Mesenchymal stem cell (in vitro differentiated cells and primary cell): ENCODE measurements around the gene MRNIP.

ENCODE experiments used
- DNase-seq: peaks from one replicate; pipeline ENCODE4 v3.0.0-alpha.2; 2013
- H2AFZ ChIP-seq: one replicate; pipeline ENCODE4 v1.6.1; 2013; ENCODE audit warnings: low read depth, mild to moderate bottlenecking, control low read depth, inconsistent platforms, low read length, moderate library complexity
- H2AK5ac ChIP-seq: 2 replicates; pipeline ENCODE4 v1.6.1; 2013; ENCODE audit warnings: low read length, moderate library complexity, mild to moderate bottlenecking, inconsistent platforms; ENCODE audit not compliant: severe bottlenecking
- H2BK120ac ChIP-seq: one replicate; pipeline ENCODE4 v1.6.1; 2013; ENCODE audit warnings: low read depth, mild to moderate bottlenecking, inconsistent platforms, low read length, moderate library complexity
- H2BK12ac ChIP-seq, 2 experiments: one replicate each; pipeline ENCODE4 v1.6.1; 2013; ENCODE audit warnings: inconsistent platforms in 2 of 2, low read length in 2 of 2, mild to moderate bottlenecking in 2 of 2, moderate library complexity in 2 of 2, control low read depth in 1 of 2
- H2BK15ac ChIP-seq: one replicate; pipeline ENCODE4 v1.6.1; 2013; ENCODE audit warnings: mild to moderate bottlenecking, low read depth, inconsistent platforms; ENCODE audit not compliant: poor library complexity, severe bottlenecking
- H2BK5ac ChIP-seq: 2 replicates; pipeline ENCODE4 v1.6.1; 2013; ENCODE audit warnings: low read depth, mild to moderate bottlenecking, low read length, control low read depth, inconsistent platforms; ENCODE audit not compliant: poor library complexity, severe bottlenecking
- H3K14ac ChIP-seq, 2 experiments: one replicate each; pipeline ENCODE4 v1.6.1; 2013; ENCODE audit warnings: inconsistent platforms in 2 of 2, low read length in 2 of 2, control low read depth in 1 of 2, mild to moderate bottlenecking in 1 of 2, moderate library complexity in 1 of 2
- H3K18ac ChIP-seq, 2 experiments: one replicate each; pipeline ENCODE4 v1.6.1; 2013; ENCODE audit warnings: inconsistent platforms in 2 of 2, low read length in 2 of 2, control low read depth in 1 of 2, low read depth in 1 of 2, mild to moderate bottlenecking in 1 of 2
- H3K23ac ChIP-seq, 2 experiments: one replicate each; pipeline ENCODE4 v1.6.1; 2013; ENCODE audit warnings: inconsistent platforms in 2 of 2, low read length in 2 of 2, mild to moderate bottlenecking in 2 of 2, moderate library complexity in 2 of 2, control low read depth in 1 of 2
- H3K27ac ChIP-seq: 2 replicates; pipeline ENCODE4 v1.5.1; 2013; ENCODE audit warnings: mild to moderate bottlenecking, moderate library complexity, low read length, control low read depth, inconsistent platforms; ENCODE audit not compliant: poor library complexity, severe bottlenecking
- H3K27me3 ChIP-seq, 2 experiments: 2 replicates each; pipeline versions ENCODE4 v1.6.1 to v1.7.0; 2013; ENCODE audit warnings: low read length in 2 of 2, mild to moderate bottlenecking in 2 of 2, moderate library complexity in 2 of 2, control low read depth in 1 of 2, inconsistent platforms in 1 of 2; ENCODE audit not compliant: control insufficient read depth in 1 of 2, insufficient read depth in 1 of 2
- H3K36me3 ChIP-seq, 2 experiments: 2 replicates each; pipeline versions ENCODE4 v1.6.1 to v1.7.0; 2013; ENCODE audit warnings: low read length in 2 of 2, control low read depth in 1 of 2, inconsistent platforms in 1 of 2, low read depth in 1 of 2, mild to moderate bottlenecking in 1 of 2; ENCODE audit not compliant: insufficient read depth in 2 of 2, control insufficient read depth in 1 of 2
- H3K4ac ChIP-seq, 2 experiments: one replicate each; pipeline ENCODE4 v1.6.1; 2013; ENCODE audit warnings: inconsistent platforms in 2 of 2, low read length in 2 of 2, mild to moderate bottlenecking in 2 of 2, moderate library complexity in 2 of 2, control low read depth in 1 of 2, low read depth in 1 of 2
- H3K4me1 ChIP-seq: 2 replicates; pipeline ENCODE4 v1.6.1; 2013; ENCODE audit warnings: low read depth, low read length, control low read depth; ENCODE audit not compliant: control insufficient read depth, insufficient read depth
- H3K4me2 ChIP-seq: 2 replicates; pipeline ENCODE4 v1.6.1; 2013; ENCODE audit warnings: low read length, mild to moderate bottlenecking, inconsistent platforms; ENCODE audit not compliant: poor library complexity, severe bottlenecking
- H3K4me3 ChIP-seq, 2 experiments: 2 replicates each; pipeline versions ENCODE4 v1.5.1 to v1.7.0; 2013; ENCODE audit warnings: low read length in 2 of 2, mild to moderate bottlenecking in 2 of 2, control low read depth in 1 of 2, low read depth in 1 of 2; ENCODE audit not compliant: insufficient read depth in 1 of 2
- H3K79me1 ChIP-seq: replicated peaks from 2 replicates; pipeline ENCODE4 v1.6.1; 2013; ENCODE audit warnings: mild to moderate bottlenecking, control low read depth, low read length, inconsistent platforms; ENCODE audit not compliant: poor library complexity, severe bottlenecking
- H3K9ac ChIP-seq: 2 replicates; pipeline ENCODE4 v1.7.0; 2013; ENCODE audit warnings: mild to moderate bottlenecking, low read length, moderate library complexity
- H3K9me3 ChIP-seq: 2 replicates; pipeline ENCODE4 v1.7.0; 2013; ENCODE audit warnings: mild to moderate bottlenecking, low read length; ENCODE audit not compliant: control insufficient read depth
- H4K8ac ChIP-seq: one replicate; pipeline ENCODE4 v1.6.1; 2013; ENCODE audit warnings: inconsistent platforms, mild to moderate bottlenecking, low read length, moderate library complexity
- H4K91ac ChIP-seq: one replicate; pipeline ENCODE4 v1.6.1; 2013; ENCODE audit warnings: mild to moderate bottlenecking, low read length, inconsistent platforms
- WGBS: methylation state at CpG from one replicate; pipeline ENCODE4 v1.1.7; 2013; ENCODE audit warnings: mixed read lengths; 5-methylcytosine and 5-hydroxymethylcytosine counted together

MRNIP gene

GRCh38 chr5:179814090-179814489, 44.5 kb downstream of the MRNIP start:
- no peak overlapping the region for H3K9ac ChIP-seq
- no peak overlapping the region for H4K91ac ChIP-seq
- no peak overlapping the region for H3K18ac ChIP-seq
- no peak overlapping the region for H2BK120ac ChIP-seq
- no peak overlapping the region for H3K4ac ChIP-seq
- H2AK5ac ChIP-seq: no peak overlapping the region
- no peak overlapping the region for H3K14ac ChIP-seq
- no peak overlapping the region for H2BK12ac ChIP-seq
- WGBS: 90% methylated on average over 3 of the region's 3 CpGs
- no peak overlapping the region for H2BK5ac ChIP-seq
- peaks cover 21% of the 10 kb centered on the region for H3K4me1 ChIP-seq
- no peaks in the 10 kb centered on the region for H3K9me3 ChIP-seq
- H3K27me3 ChIP-seq: no peaks in the 10 kb centered on the region
- peaks cover 34% of the 10 kb centered on the region for H3K79me1 ChIP-seq
- H3K27ac ChIP-seq: no peak overlapping the region
- no peak overlapping the region for H2BK15ac ChIP-seq
- peaks cover 31 to 33% of the 10 kb centered on the region in 2 experiments for H3K36me3 ChIP-seq
- no peak overlapping the region for H3K4me2 ChIP-seq
- no peak overlapping the region for H4K8ac ChIP-seq
- DNase-seq: no peak
- H3K4me3 ChIP-seq: no peak overlapping the region
- H3K23ac ChIP-seq: no peak overlapping the region
- no peak overlapping the region for H2AFZ ChIP-seq

- no peak overlapping the region for H3K27ac ChIP-seq
- no peaks in the 10 kb centered on the region for H3K9me3 ChIP-seq
- H4K8ac ChIP-seq: no peak overlapping the region
- H3K14ac ChIP-seq: no peak overlapping the region
- no peak overlapping the region for H3K4ac ChIP-seq
- H2BK120ac ChIP-seq: no peak overlapping the region
- H2BK5ac ChIP-seq: no peak overlapping the region
- no peak overlapping the region for H3K4me2 ChIP-seq
- H3K27me3 ChIP-seq: no peaks in the 10 kb centered on the region
- no peak overlapping the region for H3K18ac ChIP-seq
- peaks cover 31 to 33% of the 10 kb centered on the region in 2 experiments for H3K36me3 ChIP-seq
- H3K9ac ChIP-seq: no peak overlapping the region
- H3K4me3 ChIP-seq: no peak overlapping the region
- no peak overlapping the region for H2AFZ ChIP-seq
- H2BK12ac ChIP-seq: no peak overlapping the region
- DNase-seq: no peak
- H2AK5ac ChIP-seq: no peak overlapping the region
- peaks cover 14% of the 10 kb centered on the region for H3K4me1 ChIP-seq
- H2BK15ac ChIP-seq: no peak overlapping the region
- H4K91ac ChIP-seq: no peak overlapping the region
- peaks cover 30% of the 10 kb centered on the region for H3K79me1 ChIP-seq
- no peak overlapping the region for H3K23ac ChIP-seq
- WGBS: 88% methylated on average over 5 of the region's 5 CpGs
These were observed 45.5 kb downstream of the MRNIP start for GRCh38 chr5:179812997-179813607.

GRCh38 chr5:179812135-179812825, 46.3 kb downstream of the MRNIP start:
- Histone ChIP-seq H3K18ac (no peak overlapping the region), H2AK5ac (no peak overlapping the region), H3K9me3 (no peaks in the 10 kb centered on the region), H2BK15ac (no peak overlapping the region), H4K91ac (no peak overlapping the region), H4K8ac (no peak overlapping the region), H3K27ac (no peak overlapping the region), H3K4me1 (peaks cover 15% of the 10 kb centered on the region), H3K36me3 (peaks cover 31 to 33% of the 10 kb centered on the region in 2 experiments), H3K79me1 (peaks cover 27% of the 10 kb centered on the region), H3K4ac (no peak overlapping the region), H2BK12ac (no peak overlapping the region), H3K14ac (no peak overlapping the region), H3K4me3 (no peak overlapping the region), H2BK120ac (no peak overlapping the region), H3K9ac (no peak overlapping the region), H2AFZ (no peak overlapping the region), H2BK5ac (no peak overlapping the region), H3K4me2 (no peak overlapping the region), H3K27me3 (no peaks in the 10 kb centered on the region), H3K23ac (no peak overlapping the region)
- WGBS: 94% methylated on average over 27 of the region's 27 CpGs
- DNase-seq: no peak

- H2BK15ac ChIP-seq: peak within 1 kb of the TSS; percentile 93
- peak within 1 kb of the TSS; percentile 81 for H4K8ac ChIP-seq
- peak within 1 kb of the TSS in 1 of 2 experiments; percentile 85 for H2BK12ac ChIP-seq
- H2AK5ac ChIP-seq: no peak within 1 kb of the TSS
- H3K4me1 ChIP-seq: peaks cover 45% of the 10 kb centered on the region
- H3K27me3 ChIP-seq: no peaks in the 10 kb centered on the region
- DNase-seq: peak; percentile 70
- peak within 1 kb of the TSS; percentile 89 to 98 for H3K4ac ChIP-seq
- peak within 1 kb of the TSS; percentile 99 to 100 for H3K18ac ChIP-seq
- H2BK120ac ChIP-seq: peak within 1 kb of the TSS; percentile 99
- H2AFZ ChIP-seq: peak within 1 kb of the TSS; percentile 3
- peak within 1 kb of the TSS in 1 of 2 experiments; percentile 99 for H3K23ac ChIP-seq
- peak within 1 kb of the TSS; percentile 84 to 98 for H3K4me3 ChIP-seq
- H3K4me2 ChIP-seq: peak within 1 kb of the TSS; percentile 93
- peaks cover 5 to 36% of the 10 kb centered on the region in 2 experiments for H3K36me3 ChIP-seq
- peaks cover 9% of the 10 kb centered on the region for H3K79me1 ChIP-seq
- under 1% methylated on average over 57 of the region's 108 CpGs for WGBS
- H3K14ac ChIP-seq: peak within 1 kb of the TSS; percentile 92 to 100
- H3K27ac ChIP-seq: peak within 1 kb of the TSS; percentile 94
- H3K9ac ChIP-seq: peak within 1 kb of the TSS; percentile 87
- H4K91ac ChIP-seq: peak within 1 kb of the TSS; percentile 95
- no peaks in the 10 kb centered on the region for H3K9me3 ChIP-seq
- H2BK5ac ChIP-seq: peak within 1 kb of the TSS; percentile 87
These were observed 52.2 kb downstream of the MRNIP start, which contains the start of gene MGAT4B for GRCh38 chr5:179806250-179807048. TSS of gene MGAT4B (minus strand) at chr5:179806866. CDS start at chr5:179806583, 283 bp downstream.
